Germinal center (tissue), 1 donor: ENCODE measurements around the gene NTRK3.

Source experiments
- DNase-seq: peaks from one replicate; pipeline ENCODE4 v3.0.0; 2012; ENCODE audit warnings: mixed read lengths, low spot score

Gene NTRK3

DNA sequence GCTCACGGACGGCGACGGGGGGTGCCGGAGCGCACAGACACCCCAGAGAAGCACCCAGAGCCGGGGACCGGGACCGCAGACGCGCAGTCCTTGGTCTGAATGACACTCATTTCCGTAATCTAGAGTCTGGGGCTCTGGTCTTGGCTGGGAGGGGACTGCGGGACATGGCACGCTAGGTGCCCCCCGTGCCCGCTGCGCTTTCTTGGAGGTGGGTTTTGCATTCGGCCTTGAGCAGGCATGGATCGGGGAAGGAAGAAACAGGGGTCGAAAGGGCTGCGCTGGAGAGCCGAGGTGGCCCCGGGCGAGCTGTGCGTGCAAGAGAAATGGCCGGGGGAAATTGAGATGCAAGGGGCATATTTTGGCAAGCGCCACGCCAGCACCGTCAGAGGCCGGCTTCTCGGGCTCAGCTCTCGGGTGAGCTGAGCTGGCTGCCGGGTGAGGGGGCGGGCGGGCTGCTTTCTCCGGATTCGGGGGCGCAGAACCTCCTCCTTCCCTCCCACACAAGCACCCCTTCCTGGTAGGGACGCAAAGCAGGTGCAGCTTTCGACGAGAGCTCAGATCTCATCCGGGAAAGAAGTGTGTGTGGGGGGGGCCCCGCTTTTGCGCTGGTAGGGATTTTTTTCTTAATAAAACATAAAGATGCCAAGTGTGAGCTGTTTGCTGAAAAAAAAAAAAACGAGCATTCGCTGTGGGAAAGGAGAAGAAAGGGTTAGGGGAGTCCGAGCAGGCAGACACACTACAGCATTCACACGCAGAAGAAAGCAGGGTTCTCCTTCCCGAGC is 963 bp upstream of the NTRK3 start:
- DNase-seq = no peak

DNA sequence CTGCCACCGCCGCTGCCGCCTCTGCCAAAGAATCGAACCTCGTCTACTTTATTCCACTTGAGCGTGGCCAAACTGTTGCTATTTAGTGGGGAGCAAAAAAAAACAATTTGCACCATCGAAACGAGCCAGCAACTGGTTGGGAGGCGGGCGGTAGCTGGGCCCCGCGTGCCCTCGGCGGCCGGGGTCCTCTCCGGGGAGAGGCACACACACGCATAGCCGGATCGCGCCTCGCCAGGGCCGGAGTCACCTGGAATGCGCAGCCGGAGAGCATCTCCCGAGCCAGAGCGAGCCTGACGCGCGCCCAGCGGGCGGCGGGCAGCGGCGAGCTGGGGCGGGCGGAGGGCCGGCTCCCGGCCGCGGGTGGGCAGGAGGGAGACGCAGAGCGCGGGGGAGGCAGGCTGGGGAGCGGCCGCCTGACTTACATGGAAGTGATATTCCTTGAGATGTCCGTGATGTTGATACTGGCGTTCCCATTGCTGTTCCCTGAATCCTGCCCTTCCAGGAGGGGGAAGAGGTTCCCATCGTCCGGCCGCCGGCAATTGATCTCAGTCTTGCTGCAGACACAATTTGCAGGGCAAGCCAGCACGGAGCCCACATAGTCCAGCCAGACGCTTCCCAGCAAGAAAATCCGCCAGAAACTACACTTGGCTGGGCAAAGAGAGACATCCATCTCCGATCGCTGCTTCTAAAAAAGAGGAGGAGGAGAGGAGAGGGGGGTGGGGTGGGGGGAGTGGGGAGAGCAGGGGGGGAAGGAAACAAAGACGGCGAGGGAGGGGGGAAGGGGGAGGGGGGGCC is 858 bp downstream of the NTRK3 start:
- DNase-seq = peak; percentile 14

DNA sequence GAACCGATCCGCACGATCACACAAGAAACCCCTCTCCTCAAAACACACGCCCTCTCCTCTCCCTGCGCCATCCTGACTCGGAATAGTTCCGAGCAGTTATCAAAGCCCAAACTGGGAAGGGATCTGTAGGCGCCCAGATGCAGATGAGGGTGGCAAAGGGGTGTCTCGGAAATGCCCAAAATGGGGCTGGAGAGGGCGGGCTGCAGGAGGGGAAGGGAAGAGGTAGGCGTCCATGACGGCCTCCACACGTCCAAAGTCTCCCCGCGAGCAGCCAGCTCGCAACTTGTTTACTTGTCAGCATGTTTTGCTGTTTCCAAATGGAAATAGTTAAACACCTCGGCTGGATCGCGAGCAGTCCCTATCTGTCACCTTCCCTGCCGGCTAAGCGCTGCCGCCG is 1.5 kb downstream of the NTRK3 start:
- no peak for DNase-seq

DNA sequence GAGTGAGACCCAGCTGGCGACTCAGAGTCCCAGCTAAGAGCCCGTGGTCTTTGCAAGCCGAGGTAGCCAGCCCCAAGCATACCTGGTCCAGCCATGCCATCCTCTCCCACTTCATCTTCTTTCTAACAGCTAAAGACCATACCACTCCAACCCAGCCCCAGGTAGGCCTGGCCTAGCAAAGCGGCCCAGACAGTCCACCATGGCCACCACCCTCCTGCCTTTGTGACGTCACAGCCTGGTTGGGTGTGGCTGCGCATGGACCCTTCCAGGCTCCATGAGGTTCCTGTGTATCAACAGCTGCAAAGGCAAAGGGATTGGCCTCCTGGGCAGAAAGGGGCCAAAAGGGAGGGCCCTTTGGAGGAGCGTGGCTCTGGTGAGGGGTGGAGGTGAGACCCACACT is 4.1 kb downstream of the NTRK3 start:
- DNase-seq = no peak

DNA sequence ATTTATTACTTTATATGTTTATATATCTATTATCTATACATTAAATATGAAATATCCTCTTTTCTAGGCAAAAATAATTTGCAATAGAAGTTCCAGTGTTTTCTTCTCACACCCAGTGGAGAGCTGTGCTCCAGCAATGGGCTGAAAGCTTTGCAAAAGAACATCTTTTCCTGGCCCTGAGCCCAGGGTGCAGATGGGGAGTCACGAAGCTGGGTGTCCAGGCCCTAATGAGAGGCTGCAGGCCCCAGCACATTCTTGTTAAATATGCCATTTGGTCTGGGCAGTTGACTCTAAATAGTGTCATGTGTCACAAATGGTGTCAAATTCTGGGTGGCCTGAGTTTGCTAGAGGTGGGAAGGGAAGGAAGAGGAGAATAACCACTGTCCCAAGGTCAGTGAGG is 5.7 kb downstream of the NTRK3 start:
- no peak for DNase-seq

DNA sequence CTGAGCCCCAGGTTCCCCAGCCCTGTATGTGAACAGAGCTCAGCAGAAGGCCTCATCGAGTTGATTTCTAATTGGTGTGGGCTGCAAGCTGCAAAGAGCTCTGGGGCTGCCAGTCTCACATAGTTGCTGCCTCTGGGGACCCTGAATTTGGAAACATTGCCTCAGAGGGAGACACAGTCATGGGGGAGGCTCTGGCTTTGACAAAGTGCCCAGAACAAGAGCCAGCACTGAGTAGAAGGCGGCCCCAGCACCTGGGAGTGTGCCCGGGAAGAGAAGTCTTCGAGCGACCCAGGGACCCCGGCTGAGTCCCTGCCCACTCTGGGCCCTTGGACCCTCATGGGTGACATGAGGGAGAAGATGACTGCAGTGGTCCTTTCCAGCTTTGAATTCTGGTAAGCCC is 7.3 kb downstream of the NTRK3 start:
- DNase-seq = no peak

DNA sequence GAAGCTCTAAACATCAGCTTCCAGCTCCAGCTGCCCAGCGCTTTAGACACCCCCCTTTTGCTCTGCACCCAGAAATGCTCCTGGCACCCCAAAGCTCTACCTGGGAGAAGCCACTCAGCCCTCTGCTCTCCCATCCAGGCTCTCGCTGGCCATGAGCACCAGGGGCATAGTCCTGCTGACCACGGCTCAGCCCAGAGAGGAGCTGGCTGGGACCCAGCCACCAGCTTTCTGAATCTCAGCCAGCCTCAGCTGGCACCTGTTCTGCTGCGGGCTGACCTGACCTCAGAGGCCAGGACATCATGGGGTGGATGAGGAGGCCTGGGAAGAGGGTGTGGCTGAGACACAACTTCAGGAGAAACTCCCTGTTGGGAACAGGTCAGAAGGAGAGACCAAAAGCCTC is 8.6 kb downstream of the NTRK3 start:
- DNase-seq = no peak

DNA sequence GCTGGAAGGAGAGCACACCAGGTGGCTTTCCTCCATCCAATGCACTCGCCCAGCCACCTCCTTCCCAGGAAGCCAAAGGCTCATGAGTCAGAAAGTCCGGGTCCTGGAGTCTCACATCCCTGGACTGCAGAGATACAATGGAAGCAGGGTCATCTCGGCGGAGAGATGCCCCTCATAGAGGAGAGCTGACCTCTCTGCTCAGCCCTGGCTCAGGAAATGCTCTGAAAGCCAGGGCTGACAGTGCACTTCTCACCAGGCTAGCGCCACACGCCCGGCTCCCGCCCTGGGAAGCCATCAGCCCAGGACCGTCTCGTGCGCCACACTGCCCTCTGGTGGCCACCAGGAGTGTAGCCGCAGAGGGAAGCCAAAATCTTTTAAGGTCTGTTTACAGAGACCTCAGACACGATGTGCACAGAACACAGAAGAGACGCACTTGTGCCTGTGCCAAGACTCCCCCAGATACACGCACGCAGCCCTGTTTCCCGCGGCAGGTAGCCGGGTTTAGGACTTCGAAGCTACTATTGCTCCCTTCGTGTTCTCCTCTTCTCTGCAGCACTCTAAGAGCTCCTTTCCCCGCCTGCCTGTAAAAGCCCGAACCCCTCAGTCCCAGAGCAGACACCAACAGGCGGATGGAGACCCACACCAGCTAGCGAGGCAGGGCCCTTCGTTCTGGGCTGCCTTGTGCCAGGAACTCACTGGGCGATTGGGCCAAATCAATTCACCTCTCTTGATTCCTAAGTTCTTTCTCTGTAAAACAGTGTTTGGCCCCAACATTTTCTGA is 9.7 kb downstream of the NTRK3 start:
- peak; percentile 72 for DNase-seq

DNA sequence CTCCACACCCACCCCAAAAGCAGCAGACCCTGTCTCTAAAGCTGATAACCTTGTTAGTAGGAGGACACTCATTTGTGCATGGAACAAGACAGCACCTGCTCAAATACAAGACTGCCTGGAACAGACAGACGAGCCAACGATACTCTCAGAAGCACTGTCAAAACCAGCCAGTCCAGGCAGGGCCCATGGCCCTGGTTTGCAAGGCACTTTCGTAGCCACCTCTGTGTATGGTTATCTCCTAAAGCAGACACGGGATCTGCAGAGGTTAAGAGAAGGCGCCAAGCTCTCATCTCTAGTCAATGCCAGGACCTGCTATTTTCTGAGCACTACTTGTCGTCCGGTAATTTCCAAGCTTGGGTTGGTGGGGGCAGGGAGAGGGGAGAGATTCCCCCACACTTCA is 10.5 kb downstream of the NTRK3 start:
- no peak for DNase-seq

DNA sequence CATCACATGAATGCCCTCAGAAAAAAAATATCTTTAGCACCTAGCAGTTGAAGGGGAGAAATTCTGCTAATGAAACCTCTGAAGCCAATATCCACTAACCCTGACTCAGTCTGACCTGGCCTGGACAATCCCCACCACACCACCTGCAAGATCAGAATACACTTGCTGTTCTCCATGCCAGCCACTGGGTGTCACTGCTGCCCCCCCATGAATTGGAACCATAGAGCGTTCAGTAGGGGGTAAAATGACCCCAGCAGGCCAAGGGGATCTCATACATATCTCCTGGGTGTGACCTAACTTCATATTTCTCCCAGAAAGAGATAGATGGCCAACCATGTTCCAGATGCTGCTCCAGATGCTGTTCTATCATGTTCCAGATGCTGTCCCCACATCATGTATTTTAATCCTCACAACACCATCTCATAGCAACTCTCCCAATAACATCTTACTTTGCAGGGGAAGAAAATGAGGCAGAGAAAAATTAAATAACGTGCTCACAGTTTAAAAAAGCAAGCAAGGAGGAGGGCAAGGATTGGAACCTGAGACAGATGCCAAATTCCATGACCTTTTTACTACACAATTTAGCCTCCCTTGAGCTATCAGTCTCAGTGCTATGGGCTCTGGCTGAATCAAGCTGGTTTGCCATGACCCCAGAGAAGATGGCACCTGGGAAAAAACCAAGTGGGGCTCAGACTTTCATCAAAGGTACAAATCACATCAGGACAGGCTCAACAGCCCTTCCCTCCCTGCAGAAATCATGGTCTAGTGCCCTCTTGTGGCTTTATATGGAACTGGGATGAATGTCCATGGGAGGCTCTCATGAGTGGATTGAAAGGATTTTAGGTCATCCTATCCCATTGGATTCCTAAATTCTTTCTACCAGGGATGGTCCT is 12.4 kb downstream of the NTRK3 start:
- peak; percentile 54 for DNase-seq

DNA sequence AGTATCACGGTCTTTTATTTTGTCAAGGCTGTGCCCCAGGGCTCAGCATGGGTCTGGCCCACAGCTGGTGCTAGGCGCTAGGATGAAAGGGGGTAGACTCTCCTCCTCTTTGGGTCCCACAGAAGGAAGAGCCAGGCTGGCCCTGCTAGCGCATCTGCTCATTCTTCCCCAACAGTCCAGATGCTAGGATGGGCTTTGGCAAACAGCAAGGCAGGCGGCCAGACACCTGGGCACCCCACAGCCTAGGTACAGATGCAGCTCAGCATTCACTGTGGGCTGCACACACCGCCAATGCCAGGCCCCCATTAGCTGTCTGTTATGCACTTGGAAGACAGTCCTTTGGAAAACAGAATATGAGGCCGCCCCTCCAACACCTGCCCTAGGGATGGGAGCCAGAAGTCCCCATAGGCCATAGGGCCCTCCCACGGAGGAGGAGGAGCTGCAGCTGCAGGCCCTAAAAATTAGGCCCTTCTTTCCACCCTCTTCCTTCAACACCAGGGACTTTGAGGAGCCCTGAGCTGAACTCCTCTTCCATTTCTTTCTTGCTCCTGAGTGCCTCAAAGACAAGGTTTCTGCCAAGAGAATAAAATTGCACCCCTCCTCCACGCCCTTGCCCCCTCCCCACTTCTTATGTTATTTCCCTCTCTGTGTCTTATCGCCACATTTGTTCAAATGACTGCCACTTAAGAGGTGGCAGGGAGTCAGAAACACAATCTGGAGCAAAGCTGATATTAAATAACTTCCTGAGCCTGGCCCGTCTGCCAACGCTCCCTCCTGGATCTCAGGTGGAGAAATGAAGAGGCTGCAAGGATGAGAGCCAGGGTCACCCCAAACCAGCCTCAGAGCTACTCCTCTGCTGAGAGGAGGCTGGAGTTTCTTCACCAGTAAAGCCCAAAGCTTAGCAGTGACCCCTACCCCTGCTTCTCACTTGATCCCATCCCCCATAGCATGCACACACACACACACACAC is 13.7 kb downstream of the NTRK3 start:
- no peak for DNase-seq

DNA sequence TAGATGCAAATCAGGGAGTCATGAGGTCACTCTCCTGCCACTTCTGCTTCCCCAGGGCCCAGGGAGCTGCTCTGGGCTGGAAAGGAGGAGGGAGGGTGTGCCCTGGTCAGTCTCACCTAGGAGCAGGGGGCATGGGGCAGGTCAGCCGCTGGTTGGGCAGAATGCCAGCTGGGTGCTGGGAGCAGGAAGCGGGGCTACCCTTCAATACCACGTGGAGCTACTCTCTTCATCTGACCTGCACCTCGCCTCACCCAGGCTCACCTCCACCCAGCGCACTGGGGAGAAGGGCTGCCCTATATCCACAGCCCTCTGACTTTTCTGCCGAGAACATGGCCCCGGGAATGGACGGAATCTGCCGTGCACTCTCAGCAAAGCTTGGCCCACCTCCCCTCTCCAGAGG is 15.1 kb downstream of the NTRK3 start:
- DNase-seq = no peak

DNA sequence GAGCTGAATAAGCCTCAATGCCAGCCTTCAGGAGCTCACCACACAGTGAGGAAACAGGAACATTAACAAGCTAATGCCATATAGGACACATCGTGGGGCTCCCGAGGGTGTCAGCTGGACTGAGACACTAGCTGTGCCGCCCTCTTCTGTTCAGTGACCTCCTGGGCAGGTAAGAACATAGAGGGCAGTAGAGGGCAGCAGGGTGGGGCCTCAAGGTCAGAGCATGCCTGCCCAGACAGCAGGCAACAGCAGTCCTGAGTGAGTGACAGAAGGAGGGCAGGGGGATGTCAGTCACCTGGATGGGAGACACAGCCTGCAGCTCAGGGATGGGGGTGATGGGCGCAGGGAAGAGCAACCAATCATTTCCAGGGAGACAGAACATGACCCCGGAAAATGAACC is 15.5 kb downstream of the NTRK3 start:
- no peak for DNase-seq

DNA sequence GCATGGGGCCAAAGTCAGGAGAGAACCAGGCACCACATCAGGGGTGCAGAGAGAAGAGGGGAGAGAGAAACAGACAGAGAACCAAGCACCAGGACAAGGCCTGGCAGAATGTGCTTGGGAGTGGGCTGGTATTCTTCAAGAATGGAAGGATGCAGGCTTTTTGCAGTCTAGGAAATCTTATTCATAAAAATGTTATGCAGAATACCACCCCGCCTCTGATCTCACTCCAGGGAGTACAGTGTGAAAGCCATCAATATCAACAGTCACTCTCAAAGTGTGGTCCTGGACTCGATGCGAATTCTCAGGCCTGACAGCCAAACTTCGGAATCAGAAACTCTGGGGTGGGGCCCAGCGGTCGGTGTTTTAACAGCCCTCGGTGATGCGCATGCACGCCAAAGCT is 16.9 kb downstream of the NTRK3 start:
- no peak for DNase-seq

DNA sequence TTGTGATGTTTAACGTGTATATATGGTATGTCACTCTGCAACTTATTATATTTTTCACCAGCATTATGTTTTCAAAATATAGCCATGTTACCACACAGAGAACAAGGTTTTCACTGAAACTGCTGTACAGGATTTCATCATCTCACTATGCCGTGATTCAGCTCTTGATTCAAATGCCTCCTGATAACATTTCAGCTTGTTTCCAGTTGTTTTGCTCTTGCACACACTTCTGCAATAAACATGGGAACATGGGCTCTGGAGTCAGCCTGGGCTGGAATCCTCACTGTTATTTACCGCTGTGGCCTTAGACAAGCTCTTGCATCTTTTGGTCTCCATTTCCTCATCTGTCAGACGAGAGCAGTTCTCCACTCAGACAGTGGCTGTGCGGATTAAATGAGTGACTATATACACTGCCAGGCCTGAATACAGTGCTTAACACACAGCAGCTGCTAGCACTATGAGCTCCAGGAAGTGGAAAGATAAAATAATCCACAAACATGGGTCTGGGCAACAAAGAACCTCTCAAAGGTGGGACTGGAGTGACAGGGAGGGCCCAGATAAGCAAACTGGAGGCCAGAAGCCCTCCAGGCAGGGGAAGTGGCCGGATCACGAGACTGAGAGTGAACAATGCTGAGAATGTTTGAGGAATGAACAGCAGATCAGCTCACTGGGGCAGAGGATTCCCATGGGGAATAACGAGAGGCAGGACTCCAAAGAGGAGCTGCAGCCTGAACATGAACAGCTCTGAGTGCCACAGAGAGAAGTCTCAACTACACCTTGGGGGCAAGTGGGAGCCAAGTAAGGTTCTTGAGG is 17.7 kb downstream of the NTRK3 start:
- DNase-seq = no peak

DNA sequence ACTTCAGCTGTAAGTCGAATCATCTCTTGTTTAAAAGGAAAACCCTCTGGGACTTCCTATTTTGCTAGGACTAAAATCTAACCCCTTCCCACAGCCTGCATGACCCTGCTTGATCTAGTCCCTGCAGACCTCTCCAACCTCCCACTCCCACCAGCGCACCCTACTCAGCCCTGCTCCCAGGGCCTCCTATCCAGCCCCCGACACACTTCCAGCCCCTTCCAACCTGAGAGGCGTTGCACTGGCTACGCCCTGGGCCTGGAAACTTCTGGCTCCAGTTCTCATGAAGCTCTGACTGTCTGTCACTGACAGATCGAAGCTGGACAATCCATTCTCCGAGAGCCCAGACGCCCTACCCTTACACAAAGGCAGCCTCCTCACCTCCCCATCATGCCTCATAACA is 21.8 kb downstream of the NTRK3 start:
- DNase-seq = no peak

DNA sequence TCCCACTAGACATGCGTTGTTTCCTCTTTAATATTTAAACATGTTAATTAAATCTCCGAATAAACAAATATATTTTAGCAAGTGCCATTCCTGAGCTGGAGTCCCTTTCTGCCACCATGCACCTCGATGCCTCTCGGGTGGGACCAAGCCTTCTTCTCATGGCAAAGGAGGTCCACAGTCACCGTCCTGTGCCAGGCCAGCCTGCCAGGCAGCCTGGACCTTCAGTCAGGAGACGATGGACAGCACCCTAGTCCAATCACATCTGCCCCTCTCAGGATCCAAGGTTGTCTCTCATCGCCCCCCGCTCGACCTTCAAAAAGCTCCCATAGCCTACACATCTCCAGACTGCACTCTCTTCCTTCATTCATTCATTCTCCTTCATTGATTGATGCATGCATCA is 22.6 kb downstream of the NTRK3 start:
- no peak for DNase-seq

DNA sequence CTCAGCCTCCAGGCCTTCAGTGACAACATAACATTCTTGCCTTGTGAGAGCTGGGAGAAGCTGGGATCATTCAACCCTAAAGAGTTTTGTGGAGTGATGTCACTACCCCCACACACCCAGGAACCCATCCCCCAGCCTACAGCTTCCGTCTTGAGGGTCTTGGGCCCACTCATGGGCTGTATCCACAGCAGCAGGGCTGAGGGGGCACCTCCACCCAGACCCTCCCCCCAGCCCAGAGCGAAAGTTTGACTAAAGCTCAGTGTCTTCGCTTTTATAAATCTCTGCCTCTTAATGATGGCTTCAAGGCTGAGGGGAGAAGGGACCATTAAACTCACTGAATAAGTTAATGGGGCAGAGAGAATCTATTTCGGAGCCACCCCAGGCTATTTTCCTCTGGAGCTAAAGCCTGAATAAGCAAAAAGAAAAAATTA is 23.8 kb downstream of the NTRK3 start:
- DNase-seq = no peak

DNA sequence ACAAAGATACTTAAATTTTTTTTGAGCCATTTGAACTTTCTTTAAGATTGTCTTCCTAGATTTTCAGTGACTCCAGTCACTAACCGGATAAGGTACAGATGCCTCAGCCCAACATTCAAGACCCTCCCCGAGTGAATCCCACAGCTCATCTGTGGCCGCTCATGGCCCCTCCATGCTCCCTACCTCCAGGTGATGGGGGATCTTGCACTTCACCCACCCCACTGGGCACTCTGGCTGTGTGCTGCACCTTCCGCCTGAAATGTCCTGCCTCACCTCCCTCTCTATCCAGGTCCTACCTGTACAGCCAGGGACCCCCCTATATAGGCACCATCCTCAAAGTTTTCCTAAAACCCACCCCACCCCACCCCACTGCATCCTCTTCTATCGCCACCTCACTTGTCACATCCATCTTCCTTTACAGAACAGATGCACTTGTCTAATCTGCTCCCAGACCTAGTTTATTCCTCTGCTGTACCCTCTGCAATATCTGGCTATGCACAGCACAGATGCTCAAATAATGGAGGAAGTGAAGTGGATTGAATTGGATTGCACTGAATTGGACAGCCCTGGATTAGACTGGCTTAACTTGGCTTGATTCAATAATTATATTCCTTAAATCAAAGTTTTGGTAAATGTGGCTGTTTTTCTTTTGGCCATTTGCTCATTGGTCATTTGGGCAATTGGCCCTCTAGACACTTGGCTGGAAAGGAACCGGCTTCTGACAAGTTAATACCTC is 24.5 kb downstream of the NTRK3 start:
- DNase-seq = no peak
